ENCODE data around the gene NUDT14.

- TF ChIP-seq CTCF (IDR thresholded peaks at IDR 0.05): no peak
- TF ChIP-seq POLR2A (IDR thresholded peaks at IDR 0.05): no peak
These were observed 27.2 kb downstream of the NUDT14 start for GRCh38 chr14:105153739-105154475.
